ENCODE results near the gene ATP2B2. TPM values are rescaled to one million over a fixed set of nuclear protein-coding genes. Genes with fewer than 3 reads are reported as not detected.
A peak's percentile ranks its signal among the peaks of the same experiment; 100 is the strongest.

ATP2B2 gene
- total and polyA plus RNA-seq, 12 donors: 0.37 to 3.0 (median 1.6) TPM

GRCh38 chr3:10358309-10358980 lies 146.9 kb downstream of the ATP2B2 start:
- Histone ChIP-seq H3K4me1 (replicated peaks in 1 of 2) (no peaks in the 10 kb centered on the region), H3K27ac (no peak overlapping the region), H3K36me3 (replicated peaks in 1 of 2) (no peaks in the 10 kb centered on the region), H3K9me3 (replicated peaks in 1 of 3) (no peaks in the 10 kb centered on the region), H3K4me3 (no peak overlapping the region), H3K27me3 (no peaks in the 10 kb centered on the region)
- intact Hi-C loops (cut with DNase I): no loop called here
- no peak for DNase-seq
- 88 to 98% (median 97%) methylated on average over 17 to 22 of the region's 22 CpGs for WGBS, 4 donors
- TF ChIP-seq CTCF (IDR thresholded peaks at IDR 0.05) (no peak), POLR2A (IDR thresholded peaks at IDR 0.05) (no peak)

GRCh38 chr3:10357592-10358308 lies 147.6 kb downstream of the ATP2B2 start:
- no peaks in the 10 kb centered on the region for H3K9me3 ChIP-seq (replicated peaks in 1 of 3)
- intact Hi-C loops (cut with DNase I): no loop called here
- H3K4me3 ChIP-seq: no peak overlapping the region
- peak in 4 of 7 donors; percentile 10 to 43 (median 26) for DNase-seq
- H3K36me3 ChIP-seq (replicated peaks in 1 of 2): no peaks in the 10 kb centered on the region
- H3K27ac ChIP-seq: peak overlapping the region in 1 of 5 donors; percentile 44
- 58 to 70% (median 63%) methylated on average over 4 to 7 of the region's 7 CpGs for WGBS, 4 donors
- H3K4me1 ChIP-seq (replicated peaks in 1 of 2): no peaks in the 10 kb centered on the region
- H3K27me3 ChIP-seq: no peaks in the 10 kb centered on the region
- TF ChIP-seq CTCF (IDR thresholded peaks at IDR 0.05) (no peak), POLR2A (IDR thresholded peaks at IDR 0.05) (no peak)

- TF ChIP-seq POLR2A (IDR thresholded peaks at IDR 0.05) (no peak), CTCF (IDR thresholded peaks at IDR 0.05) (no peak)
- H3K4me3 ChIP-seq: no peak overlapping the region
- H3K4me1 ChIP-seq (replicated peaks in 1 of 2): no peaks in the 10 kb centered on the region
- no peaks in the 10 kb centered on the region for H3K27me3 ChIP-seq
- WGBS, 4 donors: 76 to 89% (median 82%) methylated on average over 6 of the region's 6 CpGs
- intact Hi-C loops (cut with DNase I): no loop called here
- H3K27ac ChIP-seq: peak overlapping the region in 1 of 5 donors; percentile 44
- no peak for DNase-seq
- H3K9me3 ChIP-seq (replicated peaks in 1 of 3): no peaks in the 10 kb centered on the region
- no peaks in the 10 kb centered on the region for H3K36me3 ChIP-seq (replicated peaks in 1 of 2)
These were observed 148.3 kb downstream of the ATP2B2 start for GRCh38 chr3:10357095-10357494.

- intact Hi-C loops (cut with DNase I): no loop called here
- no peaks in the 10 kb centered on the region for H3K9me3 ChIP-seq (replicated peaks in 1 of 3)
- no peaks in the 10 kb centered on the region for H3K4me1 ChIP-seq (replicated peaks in 1 of 2)
- no peaks in the 10 kb centered on the region for H3K27me3 ChIP-seq
- H3K36me3 ChIP-seq (replicated peaks in 1 of 2): no peaks in the 10 kb centered on the region
- H3K27ac ChIP-seq: no peak overlapping the region
- H3K4me3 ChIP-seq: no peak overlapping the region
- DNase-seq: no peak
- TF ChIP-seq POLR2A (IDR thresholded peaks at IDR 0.05): no peak
- TF ChIP-seq CTCF (IDR thresholded peaks at IDR 0.05): no peak
- 67 to 79% (median 76%) methylated on average over 5 of the region's 5 CpGs for WGBS, 4 donors
These were observed 148.9 kb downstream of the ATP2B2 start for GRCh38 chr3:10356461-10356981.
